Glomerular endothelial cell (primary cell): ENCODE measurements around the gene CAVIN1. TPM values are rescaled to one million over a fixed set of nuclear protein-coding genes. Genes with fewer than 3 reads are reported as not detected.
"Not testable (repeated sequence)": the region's sequence is repeated elsewhere in the genome, so short reads cannot be mapped to it uniquely, and the experiment has no call there.

Source experiments
- DNase-seq: peaks from one replicate; pipeline ENCODE4 v3.0.0-alpha.2; 2011; ENCODE audit warnings: low read depth, low spot score; ENCODE audit errors: extremely low read depth
- total RNA-seq: library from RNA; depleted of rRNA; stranded (reverse); fragments of >200 nt; gene quantifications from 2 replicates; pipeline ENCODE4 v1.2.3, GENCODE V29; 2015

Gene CAVIN1
- total RNA-seq, 1 donor from 2014 or later, result 741 TPM

DNA sequence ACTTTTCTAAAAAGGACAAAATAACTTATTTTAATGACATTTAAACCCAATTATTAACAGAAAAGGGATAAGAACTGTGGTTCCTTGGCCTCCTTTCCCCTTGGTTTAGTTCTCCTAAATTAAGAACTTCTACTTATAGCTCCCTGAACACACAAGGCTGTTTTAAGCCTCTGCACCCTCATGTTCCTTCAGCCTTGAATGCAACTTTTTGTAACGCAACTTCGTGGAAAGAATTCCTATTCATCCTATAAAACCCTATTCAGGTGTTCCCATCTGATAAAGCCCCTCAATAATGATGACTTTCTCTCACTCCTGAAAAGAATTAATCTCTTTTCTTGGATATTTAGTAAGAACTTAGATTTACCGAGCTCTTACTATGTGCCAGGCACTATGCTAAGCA, 41.2 kb downstream of the CAVIN1 start:
- no peak for DNase-seq

GRCh38 chr17:42380935-42381334, 42.1 kb downstream of the CAVIN1 start:
- DNase-seq, result no peak

- no peak for DNase-seq
Measured at GRCh38 chr17:42378959-42379594, 44.0 kb downstream of the CAVIN1 start.

- no peak for DNase-seq
Measured at GRCh38 chr17:42378359-42378958, 44.6 kb downstream of the CAVIN1 start.

DNA sequence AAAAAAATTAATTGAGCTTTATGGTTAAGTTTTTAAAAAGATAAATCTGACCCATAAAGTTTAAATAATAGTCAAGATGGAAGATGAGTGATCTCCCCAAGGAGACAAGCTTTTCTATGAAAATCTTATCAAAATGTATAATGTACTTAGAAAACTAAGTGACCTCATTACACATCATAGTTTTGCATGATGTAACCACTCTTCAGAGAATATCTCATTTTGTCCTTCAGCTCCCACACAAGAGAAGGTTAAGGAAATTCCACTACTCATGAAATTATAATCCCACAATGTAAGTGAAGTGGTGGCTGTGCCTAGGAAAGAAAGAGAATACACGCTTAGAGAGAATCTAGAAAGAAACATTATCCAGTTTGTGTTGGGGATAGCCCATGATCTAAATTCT, 49.2 kb downstream of the CAVIN1 start:
- DNase-seq, result no peak

DNA sequence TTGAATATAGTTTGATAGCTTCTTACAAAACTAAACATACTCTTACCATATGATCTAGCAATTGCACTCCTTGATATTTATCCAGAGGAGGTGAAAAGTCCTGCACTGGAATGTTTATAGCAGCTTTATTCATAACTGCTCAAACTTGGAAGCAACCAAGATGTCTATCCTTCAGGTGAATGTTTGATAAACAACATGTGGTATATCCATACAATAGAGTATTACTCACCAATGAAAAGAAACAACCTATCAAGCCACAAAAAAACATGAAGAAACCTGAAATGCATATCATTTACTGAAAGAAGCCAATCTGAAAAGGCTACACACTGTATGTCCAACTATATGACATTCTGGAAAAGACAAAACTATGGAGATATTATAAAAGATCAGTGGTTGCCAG, 50.9 kb downstream of the CAVIN1 start:
- DNase-seq, result no peak

DNA sequence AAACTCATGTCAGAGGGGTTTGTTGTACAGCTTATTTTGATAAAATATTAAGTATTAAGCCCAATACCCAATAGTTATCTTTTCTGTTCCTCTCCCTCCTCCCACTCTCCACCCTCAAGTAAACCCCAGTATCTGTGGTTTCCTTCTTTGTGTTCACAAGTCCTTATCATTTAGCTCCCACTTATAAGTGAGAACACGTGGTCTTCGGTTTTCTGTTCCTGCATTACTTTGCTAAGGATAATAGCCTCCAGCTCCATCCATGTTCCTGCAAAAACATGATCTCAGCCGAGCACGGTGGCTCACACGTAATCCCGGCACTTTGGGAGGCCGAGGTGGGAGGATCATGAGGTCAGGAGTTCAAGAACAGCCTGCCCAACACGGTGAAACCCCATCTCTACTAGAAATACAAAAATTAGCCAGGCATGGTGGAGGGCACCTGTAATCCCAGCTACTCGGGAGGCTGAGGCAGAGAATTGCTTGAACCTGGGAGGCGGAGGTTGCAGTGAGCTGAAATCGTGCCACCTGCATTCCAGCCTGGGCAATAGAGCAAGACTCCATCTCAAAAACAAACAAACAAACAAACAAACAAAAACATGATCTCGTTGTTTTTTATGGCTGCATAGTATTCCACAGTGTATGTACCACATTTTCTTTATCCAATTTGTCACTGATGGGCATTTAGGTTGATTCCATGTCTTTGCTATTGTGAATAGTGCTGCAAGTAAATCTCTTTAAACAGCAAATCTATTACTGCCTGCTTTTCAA, 54.1 kb downstream of the CAVIN1 start:
- DNase-seq, result not testable (repeated sequence)

DNA sequence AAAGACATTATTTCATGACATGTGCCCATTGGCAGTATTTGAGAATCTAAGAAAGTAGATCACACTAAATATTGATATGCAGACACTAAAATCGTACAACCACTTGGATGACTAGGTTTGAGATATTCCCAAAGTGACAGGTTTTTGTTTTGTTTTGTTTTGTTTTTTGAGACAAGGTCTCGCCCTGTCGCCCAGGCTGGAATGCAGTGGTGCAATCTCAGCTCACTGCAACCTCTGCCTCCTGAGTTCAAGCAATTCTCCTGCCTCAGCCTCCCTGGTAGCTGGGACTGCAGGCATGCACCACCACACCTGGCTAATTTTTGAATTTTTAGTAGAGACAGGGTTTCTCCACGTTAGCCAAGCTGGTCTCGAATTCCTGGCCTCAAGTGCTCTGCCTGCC, 54.7 kb downstream of the CAVIN1 start:
- DNase-seq, result not testable (repeated sequence)

DNA sequence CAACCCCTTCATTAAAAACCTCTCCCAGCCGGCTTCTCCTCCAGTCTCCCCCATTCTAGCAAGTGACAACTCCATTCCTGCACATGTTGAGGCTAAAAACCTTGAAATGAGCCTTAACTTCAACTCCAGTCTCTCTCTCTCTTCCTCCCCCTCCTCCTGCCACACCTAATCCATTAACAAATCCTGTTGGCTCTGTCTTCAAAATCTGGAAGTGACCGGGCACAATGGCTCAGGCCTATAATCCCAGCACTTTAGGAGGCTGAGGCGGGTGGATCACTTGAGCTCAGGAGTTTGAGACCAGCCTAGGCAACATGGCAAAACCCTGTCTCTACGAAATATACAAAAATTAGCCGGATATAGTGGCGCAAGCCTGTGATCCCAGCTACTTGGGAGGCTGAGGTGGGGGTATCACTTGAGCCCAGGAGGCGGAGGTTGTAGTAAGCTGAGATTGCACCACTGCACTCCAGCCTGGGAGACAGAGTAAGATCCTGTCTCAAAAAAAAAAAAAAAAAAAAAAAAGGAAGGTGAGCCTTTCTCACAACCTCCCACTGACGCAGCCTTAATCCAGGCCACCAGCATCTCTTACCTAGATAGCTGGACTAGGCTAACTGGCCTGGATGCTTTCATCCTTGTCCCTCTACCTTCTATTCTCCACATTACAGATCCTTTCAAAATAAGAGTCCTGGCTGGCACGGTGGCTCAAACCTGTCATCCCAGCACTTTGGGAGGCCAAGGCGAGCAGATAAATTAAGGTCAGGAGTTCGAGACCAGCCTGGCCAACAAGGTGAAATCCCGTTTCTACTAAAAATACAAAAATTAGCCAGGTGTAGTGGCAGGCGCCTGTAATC, 56.7 kb downstream of the CAVIN1 start:
- DNase-seq, result not testable (repeated sequence)

DNA sequence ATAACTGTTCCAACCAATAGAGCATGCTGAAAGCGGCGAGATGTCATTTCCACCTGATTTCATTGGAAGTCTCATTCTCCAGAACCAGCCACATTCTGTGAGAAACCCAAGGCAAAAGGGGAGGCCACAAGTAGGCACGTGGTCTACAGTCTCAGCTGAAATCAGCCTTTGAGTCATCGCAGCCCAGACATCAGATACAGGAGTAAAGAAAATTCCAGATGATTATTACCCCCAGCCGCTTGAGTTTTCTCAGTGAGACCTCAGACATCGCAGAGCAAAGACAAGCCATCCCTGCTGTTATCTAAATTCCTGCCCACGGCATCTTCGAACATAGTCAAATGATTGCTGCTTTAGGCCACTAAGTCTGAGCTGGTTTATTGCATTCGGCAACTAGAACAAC, 57.9 kb downstream of the CAVIN1 start:
- DNase-seq, result no peak

GRCh38 chr17:42363767-42364585, 59.1 kb downstream of the CAVIN1 start:
- no peak for DNase-seq

GRCh38 chr17:42363231-42363630, 59.8 kb downstream of the CAVIN1 start:
- no peak for DNase-seq

- DNase-seq, result no peak
Measured at GRCh38 chr17:42362245-42362961, 60.7 kb downstream of the CAVIN1 start.

GRCh38 chr17:42361781-42362186, 61.3 kb downstream of the CAVIN1 start:
- DNase-seq, result no peak

GRCh38 chr17:42360388-42360787, 62.7 kb downstream of the CAVIN1 start:
- not testable (repeated sequence) for DNase-seq

DNA sequence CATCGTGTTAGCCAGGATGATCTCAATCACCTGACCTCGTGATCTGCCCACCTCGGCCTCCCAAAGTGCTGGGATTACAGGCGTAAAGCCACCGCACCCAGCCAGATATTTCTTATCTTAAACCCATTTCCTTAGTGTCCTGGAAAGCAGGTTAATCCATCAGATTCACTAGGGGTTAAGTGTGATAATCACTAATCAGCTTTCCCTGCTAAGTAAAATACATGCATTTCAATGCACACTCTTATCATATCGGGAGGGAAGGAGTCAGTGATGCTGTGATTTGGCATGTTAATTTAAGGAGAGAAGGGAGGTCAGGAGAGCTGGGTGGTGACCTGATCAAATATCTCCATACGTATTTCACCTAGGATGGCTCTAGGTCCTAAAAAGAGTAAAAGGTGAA, 63.9 kb downstream of the CAVIN1 start:
- DNase-seq, result no peak

- no peak for DNase-seq
Measured at GRCh38 chr17:42358434-42358833, 64.6 kb downstream of the CAVIN1 start.

- DNase-seq, result no peak
Measured at GRCh38 chr17:42354956-42355843, 67.9 kb downstream of the CAVIN1 start.
